RWPE2 (cell line): Measurements from ENCODE around the gene STAG1.

Source experiments
- ATAC-seq: fragments of 200-7000 bp; cut with Tn5 transposase; 3 replicates; pipeline ENCODE4 v1.9.1; 2021; ENCODE audit warnings: low read depth
- DNase-seq: peaks from one replicate; pipeline ENCODE4 v3.0.0-alpha.2; 2020; ENCODE audit warnings: low spot score
- H3K27ac ChIP-seq: fragments of 450-650 bp; 2 replicates; pipeline ENCODE4 v1.5.1; 2017; ENCODE audit warnings: mild to moderate bottlenecking; ENCODE audit not compliant: poor library complexity, severe bottlenecking
- H3K27me3 ChIP-seq: fragments of 250-450 bp; sonication (Bioruptor Pico); 2 replicates; pipeline ENCODE4 v1.5.1; 2021; ENCODE audit warnings: mild to moderate bottlenecking, moderate library complexity; ENCODE audit not compliant: insufficient read depth, poor library complexity, severe bottlenecking
- H3K36me3 ChIP-seq: fragments of 250-450 bp; sonication (Bioruptor Pico); 2 replicates; pipeline ENCODE4 v1.5.1; 2020; ENCODE audit warnings: low read depth, mild to moderate bottlenecking, moderate library complexity
- H3K4me1 ChIP-seq: fragments of 250-450 bp; sonication (Bioruptor Pico); 2 replicates; pipeline ENCODE4 v1.5.1; 2021; ENCODE audit warnings: mild to moderate bottlenecking, moderate library complexity; ENCODE audit not compliant: insufficient read depth, poor library complexity, severe bottlenecking
- H3K4me3 ChIP-seq: fragments of 250-450 bp; sonication (Bioruptor Pico); 2 replicates; pipeline ENCODE4 v1.5.1; 2021; ENCODE audit warnings: mild to moderate bottlenecking, moderate library complexity; ENCODE audit not compliant: severe bottlenecking
- H3K9me3 ChIP-seq: fragments of 250-450 bp; sonication (Bioruptor Pico); 2 replicates; pipeline ENCODE4 v1.5.1; 2021; ENCODE audit warnings: mild to moderate bottlenecking, moderate library complexity; ENCODE audit not compliant: severe bottlenecking
- TF ChIP-seq, protein P1 (sequence below): fragments of 450-650 bp; IDR thresholded peaks from one replicate; pipeline ENCODE4 v1.5.1; 2017; ENCODE audit warnings: mild to moderate bottlenecking, moderate library complexity; ENCODE audit not compliant: poor library complexity, severe bottlenecking

STAG1 gene

DNA sequence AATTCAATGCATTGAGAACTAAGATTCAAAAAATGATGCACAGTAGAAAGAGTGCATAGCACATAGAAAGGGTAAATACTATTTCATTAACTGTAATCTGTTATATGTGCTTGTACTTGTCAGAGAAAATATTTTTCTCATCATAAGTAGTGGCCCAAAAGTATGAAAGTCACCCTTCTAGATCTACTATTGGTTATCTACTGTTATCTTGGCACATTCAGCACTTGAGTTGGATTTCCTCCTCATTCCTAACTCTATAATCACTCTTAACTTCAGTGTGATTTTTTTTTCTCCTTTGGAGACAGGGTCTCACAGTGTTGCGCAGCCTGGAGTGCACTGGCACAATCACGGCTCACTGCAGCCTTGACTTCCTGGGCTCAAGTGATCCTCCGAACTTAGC is 307.6 kb downstream of the STAG1 start:
- Histone ChIP-seq H3K4me3 (no peak overlapping the region), H3K36me3 (peaks cover 10% of the 10 kb centered on the region; the same call in 1 of the 2 replicates), H3K9me3 (no peaks in the 10 kb centered on the region), H3K4me1 (no peaks in the 10 kb centered on the region), H3K27me3 (no peaks in the 10 kb centered on the region), H3K27ac (no peak overlapping the region)
- ATAC-seq (no peak), DNase-seq (no peak)
- TF ChIP-seq, protein P1, sequence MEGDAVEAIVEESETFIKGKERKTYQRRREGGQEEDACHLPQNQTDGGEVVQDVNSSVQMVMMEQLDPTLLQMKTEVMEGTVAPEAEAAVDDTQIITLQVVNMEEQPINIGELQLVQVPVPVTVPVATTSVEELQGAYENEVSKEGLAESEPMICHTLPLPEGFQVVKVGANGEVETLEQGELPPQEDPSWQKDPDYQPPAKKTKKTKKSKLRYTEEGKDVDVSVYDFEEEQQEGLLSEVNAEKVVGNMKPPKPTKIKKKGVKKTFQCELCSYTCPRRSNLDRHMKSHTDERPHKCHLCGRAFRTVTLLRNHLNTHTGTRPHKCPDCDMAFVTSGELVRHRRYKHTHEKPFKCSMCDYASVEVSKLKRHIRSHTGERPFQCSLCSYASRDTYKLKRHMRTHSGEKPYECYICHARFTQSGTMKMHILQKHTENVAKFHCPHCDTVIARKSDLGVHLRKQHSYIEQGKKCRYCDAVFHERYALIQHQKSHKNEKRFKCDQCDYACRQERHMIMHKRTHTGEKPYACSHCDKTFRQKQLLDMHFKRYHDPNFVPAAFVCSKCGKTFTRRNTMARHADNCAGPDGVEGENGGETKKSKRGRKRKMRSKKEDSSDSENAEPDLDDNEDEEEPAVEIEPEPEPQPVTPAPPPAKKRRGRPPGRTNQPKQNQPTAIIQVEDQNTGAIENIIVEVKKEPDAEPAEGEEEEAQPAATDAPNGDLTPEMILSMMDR: no peak

DNA sequence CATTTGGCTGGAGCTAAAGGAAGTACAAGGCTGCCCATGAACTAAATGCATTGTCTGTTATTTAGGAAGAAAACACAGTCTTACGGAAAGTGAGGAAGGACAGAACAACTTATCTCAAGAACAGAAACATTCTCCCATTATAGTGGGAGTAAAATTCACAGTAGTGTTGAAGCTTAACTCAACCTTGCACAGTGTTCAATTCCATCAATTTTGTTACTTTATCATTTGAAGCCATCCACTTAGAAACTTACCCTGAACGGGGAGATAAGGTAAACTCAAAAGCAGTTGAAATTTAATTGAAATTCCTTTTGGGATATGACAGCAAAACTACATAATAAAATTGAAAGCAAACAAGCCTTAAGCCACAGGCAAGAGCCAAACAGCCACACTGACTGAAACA is 315.1 kb downstream of the STAG1 start:
- Histone ChIP-seq H3K36me3 (peaks cover 7% of the 10 kb centered on the region; the same call in 1 of the 2 replicates), H3K9me3 (no peaks in the 10 kb centered on the region), H3K4me1 (no peaks in the 10 kb centered on the region), H3K27ac (no peak overlapping the region), H3K27me3 (no peaks in the 10 kb centered on the region), H3K4me3 (no peak overlapping the region)
- DNase-seq (no peak), ATAC-seq (no peak)
- TF ChIP-seq, protein P1: no peak

- no peak for DNase-seq
- no peak overlapping the region for H3K27ac ChIP-seq
- ATAC-seq: no peak
- H3K9me3 ChIP-seq: no peaks in the 10 kb centered on the region
- TF ChIP-seq, protein P1: no peak
- no peaks in the 10 kb centered on the region for H3K27me3 ChIP-seq
- no peaks in the 10 kb centered on the region for H3K4me1 ChIP-seq
- H3K4me3 ChIP-seq: no peak overlapping the region
- H3K36me3 ChIP-seq: peaks cover 5% of the 10 kb centered on the region; the same call in 1 of the 2 replicates
Observed at GRCh38 chr3:136434429-136434828, 317.7 kb downstream of the STAG1 start.

DNA sequence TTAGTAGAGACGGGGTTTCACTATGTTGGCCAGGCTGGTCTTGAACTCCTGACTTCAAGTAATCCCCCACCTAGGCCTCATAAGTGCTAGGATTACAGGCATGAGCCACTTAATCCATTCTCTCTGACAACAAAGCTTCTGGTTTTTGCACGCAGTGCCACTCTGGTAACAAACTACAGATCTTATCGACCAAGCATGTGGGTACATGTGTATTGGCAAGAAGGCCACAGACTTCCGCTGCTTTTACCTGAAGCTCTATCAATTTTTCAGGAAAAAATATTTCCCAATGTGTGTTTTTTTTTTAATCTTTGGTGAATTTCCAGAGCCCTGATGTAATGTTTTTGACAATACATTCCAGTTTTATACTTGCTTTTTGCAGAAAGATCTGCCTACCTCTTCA is 319.5 kb downstream of the STAG1 start:
- no peak for ATAC-seq

DNA sequence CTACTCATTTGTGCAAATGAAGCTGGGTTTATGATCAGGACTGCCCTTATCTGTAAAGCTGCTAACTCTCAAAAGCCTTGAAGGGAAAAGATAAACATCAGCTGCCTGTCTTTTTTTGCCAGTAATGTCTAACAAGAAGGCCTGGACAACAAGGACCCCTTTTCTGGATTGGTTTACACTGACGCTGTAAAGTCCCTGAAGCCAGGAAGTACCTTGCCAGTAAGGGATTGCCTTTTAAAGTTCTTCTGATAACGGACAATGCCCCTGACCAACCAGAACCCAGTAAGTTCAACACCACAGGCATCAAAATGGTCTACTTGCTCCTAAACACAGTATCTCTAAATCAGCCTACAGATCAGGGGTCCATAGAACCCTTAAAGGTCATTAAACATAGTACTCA is 324.0 kb downstream of the STAG1 start:
- no peaks in the 10 kb centered on the region for H3K27me3 ChIP-seq
- no peaks in the 10 kb centered on the region for H3K4me1 ChIP-seq
- DNase-seq (no peak), ATAC-seq (no peak)
- H3K4me3 ChIP-seq: no peak overlapping the region
- no peak overlapping the region for H3K27ac ChIP-seq
- peaks cover 1% of the 10 kb centered on the region; the same call in 1 of the 2 replicates for H3K36me3 ChIP-seq
- TF ChIP-seq, protein P1: no peak
- no peaks in the 10 kb centered on the region for H3K9me3 ChIP-seq

More for the DNA sequence above, 319.5 kb downstream of the STAG1 start:
- Histone ChIP-seq H3K27ac (no peak overlapping the region), H3K4me1 (no peaks in the 10 kb centered on the region), H3K36me3 (peaks cover 5% of the 10 kb centered on the region; the same call in 1 of the 2 replicates), H3K9me3 (no peaks in the 10 kb centered on the region), H3K27me3 (no peaks in the 10 kb centered on the region), H3K4me3 (no peak overlapping the region)
- DNase-seq: no peak
- TF ChIP-seq, protein P1: no peak
